Panc1 (cell line): ENCODE data around the gene PRICKLE3. TPM values are rescaled to one million over a fixed set of nuclear protein-coding genes. Genes with fewer than 3 reads are reported as not detected.

ENCODE experiments used
- ATAC-seq: fragments of 200-7000 bp; cut with Tn5 transposase; 2 replicates; pipeline ENCODE4 v1.9.1; 2020; ENCODE audit warnings: mild to moderate bottlenecking, moderate library complexity
- BruUV-seq: library from RNA; stranded (reverse); fragments of 400-500 nt; replicated peaks from 2 replicates; lab custom pipeline; 2021; lab: Mats Ljungman, UMichigan
- CTCF ChIA-PET: fragments of 300-600 bp; sonication (Branson Sonifier 250); formaldehyde crosslinking; loops from one replicate; lab custom pipeline; 2022; ENCODE audit warnings: antibody characterized with exemption; lab: Charles Lee
- POLR2A ChIA-PET: fragments of 300-600 bp; sonication (Branson Sonifier 250); formaldehyde crosslinking; loops from one replicate; lab custom pipeline; 2022; ENCODE audit warnings: antibody characterized with exemption; lab: Charles Lee
- DNase-seq: peaks from one replicate; pipeline ENCODE4 v3.0.0-alpha.2; 2010; ENCODE audit warnings: low read depth, low spot score
- H3K27ac ChIP-seq: 2 replicates; pipeline ENCODE4 v1.5.1; 2011; ENCODE audit warnings: mild to moderate bottlenecking, low read length, inconsistent platforms
- H3K27me3 ChIP-seq: fragments of 200-500 bp; sonication (Bioruptor generic); 2 replicates; pipeline ENCODE4 v1.6.0; 2014; ENCODE audit warnings: low read length, inconsistent platforms; ENCODE audit not compliant: control insufficient read depth, insufficient read depth
- H3K36me3 ChIP-seq: fragments of 200-500 bp; sonication (Bioruptor generic); 2 replicates; pipeline ENCODE4 v1.5.1; 2014; ENCODE audit warnings: inconsistent platforms, mild to moderate bottlenecking, low read length, moderate library complexity; ENCODE audit not compliant: control insufficient read depth, insufficient read depth
- H3K4me1 ChIP-seq: 2 replicates; pipeline ENCODE4 v1.5.1; 2011; ENCODE audit warnings: inconsistent platforms, mild to moderate bottlenecking, low read length, moderate library complexity; ENCODE audit not compliant: control insufficient read depth, insufficient read depth
- H3K4me3 ChIP-seq, 2 experiments: 2 replicates each; pipeline ENCODE4 v1.5.1; 2011 to 2012; ENCODE audit warnings: low read depth in 2 of 2, low read length in 2 of 2, mild to moderate bottlenecking in 2 of 2, inconsistent platforms in 1 of 2, moderate library complexity in 1 of 2
- H3K9me3 ChIP-seq: fragments of 200-500 bp; sonication (Bioruptor generic); 2 replicates; pipeline ENCODE4 v1.5.1; 2014; ENCODE audit warnings: low read depth, mild to moderate bottlenecking, inconsistent platforms, low read length, moderate library complexity; ENCODE audit not compliant: control insufficient read depth, insufficient read depth
- POLR2AphosphoS5 ChIP-seq: IDR thresholded peaks from 2 replicates; pipeline ENCODE4 v1.6.1; 2012; ENCODE audit warnings: mild to moderate bottlenecking, low read depth, low read length, moderate library complexity
- SIN3A ChIP-seq: IDR thresholded peaks from 2 replicates; pipeline ENCODE4 v1.6.1; 2012; ENCODE audit warnings: low read depth, mild to moderate bottlenecking, low read length, moderate library complexity, borderline replicate concordance; ENCODE audit not compliant: insufficient read depth
- TCF7L2 ChIP-seq: IDR thresholded peaks from 2 replicates; pipeline ENCODE4 v1.6.1; 2011; ENCODE audit warnings: mild to moderate bottlenecking, low read depth, low read length, inconsistent platforms
- in situ Hi-C: cut with HindIII; loops from 2 replicates; pipeline ENCODE4 v1.10.0; 2016; ENCODE audit warnings: low sequenced_read_pairs, low pct_unique_long_range_greater_than_20kb
- intact Hi-C: fragments of 100-400 bp; cut with micrococcal nuclease; formaldehyde crosslinking; loops from one replicate; pipeline ENCODE4 v1.10.0; 2022; ENCODE audit not compliant: unreplicated experiment
- total RNA-seq: library from RNA; stranded (reverse); gene quantifications from one replicate; pipeline ENCODE4 v1.2.1, GENCODE V29; 2021; ENCODE audit not compliant: unreplicated experiment
- TF ChIP-seq, protein P1 (sequence below), 2 experiments: IDR thresholded peaks; 2 replicates each; pipeline ENCODE4 v1.6.1; 2011 to 2012; ENCODE audit warnings: low read depth in 2 of 2, control low read depth in 1 of 2, low read length in 1 of 2, mild to moderate bottlenecking in 1 of 2, moderate library complexity in 1 of 2; ENCODE audit not compliant: insufficient read depth in 1 of 2
- TF ChIP-seq, protein P2 (sequence below): fragments of 450-650 bp; IDR thresholded peaks from 2 replicates; pipeline ENCODE4 v1.5.1; 2017; ENCODE audit warnings: mild to moderate bottlenecking

PRICKLE3 gene
- total RNA-seq, 1 experiment from 2014 or later, result 40.1 TPM

DNA sequence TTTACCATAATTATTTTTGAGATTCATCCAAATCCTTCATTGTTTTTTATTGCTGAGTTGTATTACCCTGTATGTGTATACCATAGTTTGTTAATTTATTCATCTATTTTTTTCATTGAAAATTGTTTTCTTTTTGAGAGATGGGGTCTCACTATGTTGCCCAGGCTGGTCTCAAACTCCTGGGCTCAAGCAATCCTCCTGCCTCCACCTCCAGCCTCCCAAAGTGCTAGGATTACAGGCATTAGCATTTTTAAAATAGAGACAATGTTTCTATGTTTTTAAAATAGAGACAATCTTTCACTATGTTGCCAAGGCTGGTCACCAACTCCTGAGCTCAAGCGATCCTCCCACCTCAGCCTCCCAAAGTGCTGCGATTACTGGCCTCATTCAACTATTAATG, 25.3 kb downstream of the PRICKLE3 start:
- POLR2A ChIA-PET, result interaction anchor here (1.0 kb wide), 1 partner anchor 10 kb away, joined by 3 read pairs; the partner anchor contains the start of gene PLP2
- CTCF ChIA-PET, result no interaction called here
- H3K9me3 ChIP-seq, result no peaks in the 10 kb centered on the region
- H3K27ac ChIP-seq, result no peak overlapping the region
- H3K27me3 ChIP-seq, result no peaks in the 10 kb centered on the region
- TF ChIP-seq, protein P1, sequence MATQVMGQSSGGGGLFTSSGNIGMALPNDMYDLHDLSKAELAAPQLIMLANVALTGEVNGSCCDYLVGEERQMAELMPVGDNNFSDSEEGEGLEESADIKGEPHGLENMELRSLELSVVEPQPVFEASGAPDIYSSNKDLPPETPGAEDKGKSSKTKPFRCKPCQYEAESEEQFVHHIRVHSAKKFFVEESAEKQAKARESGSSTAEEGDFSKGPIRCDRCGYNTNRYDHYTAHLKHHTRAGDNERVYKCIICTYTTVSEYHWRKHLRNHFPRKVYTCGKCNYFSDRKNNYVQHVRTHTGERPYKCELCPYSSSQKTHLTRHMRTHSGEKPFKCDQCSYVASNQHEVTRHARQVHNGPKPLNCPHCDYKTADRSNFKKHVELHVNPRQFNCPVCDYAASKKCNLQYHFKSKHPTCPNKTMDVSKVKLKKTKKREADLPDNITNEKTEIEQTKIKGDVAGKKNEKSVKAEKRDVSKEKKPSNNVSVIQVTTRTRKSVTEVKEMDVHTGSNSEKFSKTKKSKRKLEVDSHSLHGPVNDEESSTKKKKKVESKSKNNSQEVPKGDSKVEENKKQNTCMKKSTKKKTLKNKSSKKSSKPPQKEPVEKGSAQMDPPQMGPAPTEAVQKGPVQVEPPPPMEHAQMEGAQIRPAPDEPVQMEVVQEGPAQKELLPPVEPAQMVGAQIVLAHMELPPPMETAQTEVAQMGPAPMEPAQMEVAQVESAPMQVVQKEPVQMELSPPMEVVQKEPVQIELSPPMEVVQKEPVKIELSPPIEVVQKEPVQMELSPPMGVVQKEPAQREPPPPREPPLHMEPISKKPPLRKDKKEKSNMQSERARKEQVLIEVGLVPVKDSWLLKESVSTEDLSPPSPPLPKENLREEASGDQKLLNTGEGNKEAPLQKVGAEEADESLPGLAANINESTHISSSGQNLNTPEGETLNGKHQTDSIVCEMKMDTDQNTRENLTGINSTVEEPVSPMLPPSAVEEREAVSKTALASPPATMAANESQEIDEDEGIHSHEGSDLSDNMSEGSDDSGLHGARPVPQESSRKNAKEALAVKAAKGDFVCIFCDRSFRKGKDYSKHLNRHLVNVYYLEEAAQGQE (IDR thresholded peaks at IDR 0.05; ENCODE audit: insufficient read depth in 1 of 2, low read depth in 2 of 2, low read length in 1 of 2), result no peak
- TF ChIP-seq TCF7L2, result no peak
- TF ChIP-seq SIN3A, result no peak
- no peak for TF ChIP-seq POLR2AphosphoS5
- TF ChIP-seq, protein P2, sequence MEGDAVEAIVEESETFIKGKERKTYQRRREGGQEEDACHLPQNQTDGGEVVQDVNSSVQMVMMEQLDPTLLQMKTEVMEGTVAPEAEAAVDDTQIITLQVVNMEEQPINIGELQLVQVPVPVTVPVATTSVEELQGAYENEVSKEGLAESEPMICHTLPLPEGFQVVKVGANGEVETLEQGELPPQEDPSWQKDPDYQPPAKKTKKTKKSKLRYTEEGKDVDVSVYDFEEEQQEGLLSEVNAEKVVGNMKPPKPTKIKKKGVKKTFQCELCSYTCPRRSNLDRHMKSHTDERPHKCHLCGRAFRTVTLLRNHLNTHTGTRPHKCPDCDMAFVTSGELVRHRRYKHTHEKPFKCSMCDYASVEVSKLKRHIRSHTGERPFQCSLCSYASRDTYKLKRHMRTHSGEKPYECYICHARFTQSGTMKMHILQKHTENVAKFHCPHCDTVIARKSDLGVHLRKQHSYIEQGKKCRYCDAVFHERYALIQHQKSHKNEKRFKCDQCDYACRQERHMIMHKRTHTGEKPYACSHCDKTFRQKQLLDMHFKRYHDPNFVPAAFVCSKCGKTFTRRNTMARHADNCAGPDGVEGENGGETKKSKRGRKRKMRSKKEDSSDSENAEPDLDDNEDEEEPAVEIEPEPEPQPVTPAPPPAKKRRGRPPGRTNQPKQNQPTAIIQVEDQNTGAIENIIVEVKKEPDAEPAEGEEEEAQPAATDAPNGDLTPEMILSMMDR, result no peak
- peaks cover 17% of the 10 kb centered on the region for H3K4me1 ChIP-seq
- H3K4me3 ChIP-seq, result no peak overlapping the region
- no peaks in the 10 kb centered on the region for H3K36me3 ChIP-seq
- DNase-seq (no peak), ATAC-seq (no peak)
- intact Hi-C loops (loop anchor here (5.0 kb wide), 1 partner anchor 39 kb away; the partner anchor contains the start of gene GPKOW), in situ Hi-C loops (no loop called here)
- no TSS peak for BruUV-seq

DNA sequence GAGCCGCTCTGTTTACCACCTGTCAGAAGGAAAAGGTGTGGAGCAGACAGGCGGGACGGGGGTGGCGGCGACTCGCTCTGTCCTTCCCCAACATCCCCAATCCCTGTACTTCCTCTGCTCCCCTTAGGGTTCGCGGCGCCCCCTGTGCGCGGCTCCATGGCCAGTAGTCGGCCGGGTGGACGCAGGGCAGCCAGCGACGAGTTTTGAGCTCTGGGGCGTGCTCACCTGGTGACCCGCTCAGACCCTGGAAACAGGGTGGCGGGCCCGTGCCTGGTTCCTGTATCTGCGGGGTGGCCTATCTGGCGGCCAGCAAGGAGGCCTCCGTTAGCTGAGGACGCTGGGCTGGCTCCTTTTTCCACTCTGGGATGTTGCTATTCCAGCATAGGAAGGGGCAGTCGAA, 29.0 kb downstream of the PRICKLE3 start:
- peaks cover 4% of the 10 kb centered on the region; the same call in 1 of the 2 replicates for H3K4me1 ChIP-seq
- intact Hi-C loops, result no loop called here
- no peaks in the 10 kb centered on the region for H3K9me3 ChIP-seq
- no peak for DNase-seq
- no peak for ATAC-seq
- H3K27ac ChIP-seq, result no peak overlapping the region
- ChIA-PET POLR2A (no interaction called here), CTCF (no interaction called here)
- H3K27me3 ChIP-seq, result no peaks in the 10 kb centered on the region
- TF ChIP-seq, protein P2, result no peak
- no peak for TF ChIP-seq SIN3A
- no peak for TF ChIP-seq POLR2AphosphoS5
- no peak for TF ChIP-seq TCF7L2
- TF ChIP-seq, protein P1 (IDR thresholded peaks at IDR 0.05; ENCODE audit: insufficient read depth in 1 of 2, low read depth in 2 of 2, low read length in 1 of 2), result no peak
- no TSS peak for BruUV-seq
- H3K4me3 ChIP-seq, result no peak overlapping the region
- in situ Hi-C loops, result no loop called here
- no peaks in the 10 kb centered on the region for H3K36me3 ChIP-seq
